B cell (primary cell): ENCODE data around the gene EIF3B. TPM values are rescaled to one million over a fixed set of nuclear protein-coding genes. Genes with fewer than 3 reads are reported as not detected.

Experiments
- ATAC-seq: fragments of 200-7000 bp; cut with Tn5 transposase; one replicate; pipeline ENCODE4 v1.10.0; 2021; ENCODE audit warnings: low read depth, mild to moderate bottlenecking, moderate number of reproducible peaks, moderate library complexity
- CTCF ChIA-PET: fragments of 350-600 bp; sonication (Branson Sonifier 250); formaldehyde crosslinking; loops from one replicate; lab custom pipeline; 2021; ENCODE audit warnings: antibody characterized with exemption, inconsistent platforms; lab: Charles Lee
- POLR2A ChIA-PET: fragments of 350-600 bp; sonication (Branson Sonifier 250); formaldehyde crosslinking; loops from one replicate; lab custom pipeline; 2021; ENCODE audit warnings: antibody characterized with exemption; lab: Charles Lee
- DNase-seq: peaks from one replicate; pipeline ENCODE4 v3.0.0; 2013
- H2AFZ ChIP-seq: 2 replicates; pipeline ENCODE4 v1.6.1; 2012; ENCODE audit warnings: mild to moderate bottlenecking, low read depth, low read length; ENCODE audit not compliant: insufficient read depth, poor library complexity, severe bottlenecking
- H3K27ac ChIP-seq, 2 donors: 1 replicate in 1 of 2; 2 replicates in 1 of 2; pipeline ENCODE4 v1.5.1; 2012 to 2013; ENCODE audit warnings: low read length in 2 of 2, mild to moderate bottlenecking in 2 of 2, moderate library complexity in 1 of 2
- H3K27me3 ChIP-seq, 4 experiments: fragments of 200-600 bp in 1 of 4; sonication (generic) in 1 of 4; replicated peaks in 1 of 4; 1 replicate in 2 of 4; 2 replicates in 2 of 4; pipeline versions ENCODE4 v1.6.1 to v1.7.0; 2013 to 2016; ENCODE audit warnings: low read length in 3 of 4, mild to moderate bottlenecking in 2 of 4, mixed read lengths in 1 of 4, moderate library complexity in 1 of 4; ENCODE audit not compliant: insufficient read depth in 4 of 4, control insufficient read depth in 3 of 4; ENCODE audit errors: control extremely low read depth in 1 of 4
- H3K36me3 ChIP-seq, 2 experiments: replicated peaks in 1 of 2; 1 replicate in 1 of 2; 2 replicates in 1 of 2; pipeline versions ENCODE4 v1.6.1 to v1.7.1; 2013; ENCODE audit warnings: low read length in 1 of 2; ENCODE audit not compliant: insufficient read depth in 2 of 2, control insufficient read depth in 1 of 2; ENCODE audit errors: control extremely low read depth in 1 of 2, extremely low read depth in 1 of 2
- H3K4me1 ChIP-seq, 2 donors: fragments of 200-600 bp in 1 of 2; sonication (generic) in 1 of 2; 1 replicate in 1 of 2; 2 replicates in 1 of 2; pipeline versions ENCODE4 v1.5.1 to v1.6.1; 2013 to 2017; ENCODE audit warnings: low read length in 2 of 2; ENCODE audit not compliant: control insufficient read depth in 2 of 2, insufficient read depth in 2 of 2
- H3K4me2 ChIP-seq: replicated peaks from 2 replicates; pipeline ENCODE3; 2012; ENCODE audit warnings: mild to moderate bottlenecking, low read depth, low read length; ENCODE audit not compliant: poor library complexity, severe bottlenecking
- H3K4me3 ChIP-seq, 5 experiments: fragments of 200-600 bp in 1 of 5; sonication (generic) in 1 of 5; 1 replicate in 3 of 5; 2 replicates in 2 of 5; pipeline versions ENCODE4 v1.5.1 to v1.7.0; 2011 to 2016; ENCODE audit warnings: low read length in 4 of 5, mild to moderate bottlenecking in 4 of 5, low read depth in 2 of 5, control low read depth in 1 of 5, moderate library complexity in 1 of 5; ENCODE audit not compliant: insufficient read depth in 1 of 5; ENCODE audit errors: control extremely low read depth in 1 of 5, extremely low read depth in 1 of 5
- H3K79me2 ChIP-seq: fragments of 200-600 bp; sonication (generic); one replicate; pipeline ENCODE4 v1.6.0; 2016; ENCODE audit warnings: low read length; ENCODE audit not compliant: control insufficient read depth, insufficient read depth
- H3K9ac ChIP-seq: fragments of 200-600 bp; sonication (generic); 2 replicates; pipeline ENCODE4 v1.6.1; 2017; ENCODE audit warnings: mild to moderate bottlenecking, low read length, moderate library complexity
- H3K9me3 ChIP-seq, 3 donors: one replicate each; pipeline versions ENCODE4 v1.6.1 to v1.7.1; 2013; ENCODE audit warnings: low read length in 2 of 3; ENCODE audit not compliant: control insufficient read depth in 2 of 3, insufficient read depth in 1 of 3; ENCODE audit errors: control extremely low read depth in 1 of 3
- H4K20me1 ChIP-seq: 2 replicates; pipeline ENCODE4 v1.6.0; 2012; ENCODE audit warnings: mild to moderate bottlenecking, low read length; ENCODE audit not compliant: insufficient read depth, control insufficient read depth, poor library complexity, severe bottlenecking
- H3K27ac Mint-ChIP-seq: one replicate; pipeline ENCODE4 v1.8.0; 2021; ENCODE audit warnings: mixed read lengths
- H3K27me3 Mint-ChIP-seq: one replicate; pipeline ENCODE4 v1.8.0; 2021; ENCODE audit warnings: mixed read lengths
- H3K4me1 Mint-ChIP-seq: one replicate; pipeline ENCODE4 v1.8.0; 2021; ENCODE audit warnings: mixed read lengths
- H3K4me3 Mint-ChIP-seq: one replicate; pipeline ENCODE4 v1.8.0; 2021; ENCODE audit warnings: mixed read lengths
- H3K9me3 Mint-ChIP-seq: one replicate; pipeline ENCODE4 v1.8.0; 2022; ENCODE audit warnings: mixed read lengths; ENCODE audit not compliant: insufficient read depth
- CTCF ChIP-seq: fragments of 200-600 bp; IDR thresholded peaks from one replicate; pipeline ENCODE4 v1.8.0; 2022; ENCODE audit warnings: antibody characterized with exemption, mild to moderate bottlenecking
- EZH2 ChIP-seq: IDR thresholded peaks from 2 replicates; pipeline ENCODE4 v1.6.1; 2012; ENCODE audit warnings: borderline replicate concordance, low read depth, mild to moderate bottlenecking, moderate library complexity, low read length; ENCODE audit not compliant: insufficient read depth, poor library complexity, severe bottlenecking
- WGBS: methylation state at CpG from one replicate; pipeline ENCODE4 v1.1.5; 2013; ENCODE audit warnings: missing lambda C conversion rate; ENCODE audit not compliant: insufficient coverage; 5-methylcytosine and 5-hydroxymethylcytosine counted together
- intact Hi-C: fragments of 100-400 bp; cut with micrococcal nuclease; formaldehyde crosslinking; loops from one replicate; pipeline ENCODE4 v1.10.0; 2022
- polyA plus RNA-seq: library from polyadenylated mRNA; depleted of rRNA; stranded (reverse); fragments of >200 nt; gene quantifications from 2 replicates; pipeline ENCODE4 v1.2.3, GENCODE V29; 2012
- total RNA-seq, 2 donors: library from RNA; stranded (reverse); fragments of 120-200 nt in 1 of 2; gene quantifications; 1 replicate in 1 of 2; 2 replicates in 1 of 2; pipeline versions ENCODE4 v1.2.3 to v1.2.4, GENCODE V29; 2013 to 2022

EIF3B gene
- total and polyA plus RNA-seq, 2 donors (not counting 1 experiment from before 2014, with no cell fraction given) = 69.3 to 152 TPM

- intact Hi-C loops = no loop called here
- no peak overlapping the region for H3K27ac ChIP-seq
- CTCF ChIA-PET = interaction anchor here (4.4 kb wide), 1 partner anchor 14 kb away, joined by 21 read pairs; no protein-coding TSS in a partner anchor
- no peak overlapping the region for H3K4me3 Mint-ChIP-seq
- 97% methylated on average over 25 of the region's 27 CpGs for WGBS
- H2AFZ ChIP-seq = no peak overlapping the region
- no peak overlapping the region for H3K9ac ChIP-seq
- POLR2A ChIA-PET = no interaction called here
- TF ChIP-seq CTCF = no peak
- TF ChIP-seq EZH2 = no peak
- no peak overlapping the region for H3K4me2 ChIP-seq
- no peaks in the 10 kb centered on the region for H3K4me1 ChIP-seq
- no peaks in the 10 kb centered on the region for H3K27me3 Mint-ChIP-seq
- no peaks in the 10 kb centered on the region for H3K27me3 ChIP-seq
- H3K79me2 ChIP-seq = peaks cover 66% of the 10 kb centered on the region
- H3K4me3 ChIP-seq = no peak overlapping the region
- H3K9me3 Mint-ChIP-seq = no peaks in the 10 kb centered on the region
- H3K36me3 ChIP-seq = peaks cover 0 to 75% of the 10 kb centered on the region in 2 experiments
- no peak for DNase-seq
- no peaks in the 10 kb centered on the region for H3K9me3 ChIP-seq
- no peak for ATAC-seq
- peaks cover 21% of the 10 kb centered on the region for H3K4me1 Mint-ChIP-seq
- H4K20me1 ChIP-seq = peaks cover 58% of the 10 kb centered on the region
- no peak overlapping the region for H3K27ac Mint-ChIP-seq
Measured at GRCh38 chr7:2362385-2363088, 7.9 kb downstream of the EIF3B start.

GRCh38 chr7:2369139-2369538 is 14.5 kb downstream of the EIF3B start:
- POLR2A ChIA-PET = no interaction called here
- TF ChIP-seq CTCF = no peak
- no peak for TF ChIP-seq EZH2
- H3K4me3 Mint-ChIP-seq = no peak overlapping the region
- Histone ChIP-seq H3K36me3 (peaks cover 7 to 91% of the 10 kb centered on the region in 2 experiments), H3K4me2 (no peak overlapping the region), H3K9me3 (no peaks in the 10 kb centered on the region), H3K27ac (no peak overlapping the region), H3K4me3 (no peak overlapping the region), H3K79me2 (peaks cover 68% of the 10 kb centered on the region), H3K9ac (no peak overlapping the region), H3K4me1 (no peaks in the 10 kb centered on the region), H4K20me1 (peaks cover 31% of the 10 kb centered on the region), H3K27me3 (no peaks in the 10 kb centered on the region), H2AFZ (no peak overlapping the region)
- DNase-seq (no peak), ATAC-seq (no peak)
- 100% methylated on average over 10 of the region's 10 CpGs for WGBS
- no peak overlapping the region for H3K27ac Mint-ChIP-seq
- H3K9me3 Mint-ChIP-seq = no peaks in the 10 kb centered on the region
- H3K4me1 Mint-ChIP-seq = no peaks in the 10 kb centered on the region
- H3K27me3 Mint-ChIP-seq = no peaks in the 10 kb centered on the region
- intact Hi-C loops = no loop called here
- CTCF ChIA-PET = interaction anchor here (0.7 kb wide), 2 partner anchors 41 to 53 kb away, joined by 3 to 4 read pairs; no protein-coding TSS in a partner anchor
